Activated naive CD8-positive, alpha-beta T cell treated with anti-CD3 and anti-CD28 coated beads, Interleukin-2, amount 50 U/mL, for 24 hours (primary cell): ENCODE results near the gene CALHM6.

Experiments used
- ATAC-seq: fragments of 150-1000 bp; cut with Tn5 transposase; one replicate; pipeline ENCODE4 v1.10.0; 2021
- DNase-seq: peaks from one replicate; pipeline ENCODE4 v3.0.0; 2021
- H3K27ac Mint-ChIP-seq: one replicate; pipeline ENCODE4 v1.8.0; 2021; ENCODE audit warnings: mild to moderate bottlenecking, mixed read lengths
- H3K27me3 Mint-ChIP-seq: one replicate; pipeline ENCODE4 v1.8.0; 2021; ENCODE audit warnings: mixed read lengths
- H3K36me3 Mint-ChIP-seq: one replicate; pipeline ENCODE4 v1.8.0; 2021; ENCODE audit warnings: low read depth, mixed read lengths
- H3K4me1 Mint-ChIP-seq: one replicate; pipeline ENCODE4 v1.8.0; 2021; ENCODE audit warnings: mixed read lengths
- H3K4me3 Mint-ChIP-seq: one replicate; pipeline ENCODE4 v1.8.0; 2021; ENCODE audit warnings: mild to moderate bottlenecking, moderate library complexity, mixed read lengths
- H3K9me3 Mint-ChIP-seq: one replicate; pipeline ENCODE4 v1.8.0; 2021; ENCODE audit warnings: mixed read lengths

Gene CALHM6

DNA sequence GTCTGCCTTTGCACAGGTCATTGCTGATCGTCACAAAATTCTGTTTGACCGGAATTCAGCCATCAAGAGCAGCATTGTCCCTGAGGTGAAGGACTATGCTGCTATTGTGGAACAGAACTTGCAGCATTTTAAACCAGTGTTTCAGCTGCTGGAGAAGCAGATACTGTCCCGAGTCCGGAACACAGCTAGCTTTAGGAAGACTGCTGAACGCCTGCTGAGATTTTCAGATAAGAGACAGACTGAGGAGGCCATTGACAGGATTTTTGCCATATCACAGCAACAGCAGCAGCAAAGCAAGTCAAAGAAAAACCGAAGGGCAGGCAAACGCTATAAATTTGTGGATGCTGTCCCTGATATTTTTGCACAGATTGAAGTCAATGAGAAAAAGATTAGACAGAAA, 24.6 kb upstream of the CALHM6 start:
- ATAC-seq (no peak), DNase-seq (no peak)
- Mint-ChIP-seq H3K9me3 (no peaks in the 10 kb centered on the region), H3K27me3 (no peaks in the 10 kb centered on the region), H3K27ac (no peak overlapping the region), H3K4me1 (no peaks in the 10 kb centered on the region), H3K4me3 (no peak overlapping the region), H3K36me3 (no peaks in the 10 kb centered on the region)

DNA sequence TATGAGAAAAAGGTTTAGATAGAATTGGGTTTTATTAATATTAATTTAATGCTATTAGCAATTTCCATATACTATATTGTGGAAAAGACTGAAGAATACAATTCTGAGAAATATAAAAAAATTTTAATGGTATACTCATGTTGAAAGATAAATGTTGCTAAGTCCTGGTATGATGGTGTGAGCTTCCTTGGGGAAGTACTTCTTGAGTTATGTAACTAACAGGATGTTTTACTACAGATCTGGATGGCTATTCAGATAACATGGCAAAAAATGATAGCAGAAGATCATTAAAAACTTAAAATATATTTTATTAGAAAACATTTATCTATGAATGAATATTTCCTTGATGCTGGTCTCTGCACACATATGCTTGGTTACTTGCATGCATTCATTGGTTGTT, 23.5 kb upstream of the CALHM6 start:
- H3K4me3 Mint-ChIP-seq = no peak overlapping the region
- DNase-seq = no peak
- H3K27me3 Mint-ChIP-seq = no peaks in the 10 kb centered on the region
- no peak for ATAC-seq
- no peaks in the 10 kb centered on the region for H3K9me3 Mint-ChIP-seq
- no peak overlapping the region for H3K27ac Mint-ChIP-seq
- H3K4me1 Mint-ChIP-seq = no peaks in the 10 kb centered on the region
- H3K36me3 Mint-ChIP-seq = no peaks in the 10 kb centered on the region

DNA sequence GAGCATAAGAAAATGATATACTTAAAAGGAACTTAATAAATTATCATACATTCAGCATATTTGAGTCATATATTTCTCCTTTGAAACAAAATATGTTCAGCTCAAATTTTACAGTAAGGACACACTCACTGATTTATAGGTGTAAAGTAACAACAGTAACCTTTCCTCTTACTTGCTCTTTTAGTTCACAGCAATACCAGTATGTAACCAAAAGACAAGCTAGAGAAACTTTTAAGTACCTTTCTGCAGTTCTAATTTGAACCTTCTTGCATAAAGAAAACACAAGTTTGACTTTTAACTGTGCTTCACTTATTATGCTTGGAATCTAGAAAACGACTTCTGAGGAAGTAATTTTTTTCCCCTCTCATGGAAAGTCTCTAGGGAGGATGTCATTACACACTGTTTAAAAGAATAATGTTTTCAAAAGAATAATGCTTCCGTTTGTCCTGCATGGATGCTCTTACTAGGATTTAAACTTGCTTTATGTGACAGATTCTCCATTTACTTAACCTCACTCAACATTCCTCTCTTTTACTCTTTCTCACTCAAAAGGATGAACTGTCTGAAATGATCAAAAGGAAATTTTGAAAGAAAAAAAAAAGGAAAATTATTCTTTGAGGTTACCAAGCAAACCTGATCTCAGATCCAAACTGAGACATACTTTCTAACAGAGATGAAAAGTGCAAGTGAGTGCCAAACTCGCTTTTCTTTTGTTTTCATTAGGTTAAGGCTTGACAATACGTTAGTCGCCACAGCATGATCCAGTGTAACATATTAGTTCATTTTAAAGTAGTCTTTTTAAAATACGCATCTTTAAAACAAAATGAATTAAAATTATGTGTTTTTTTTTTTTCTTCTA, 22.4 kb upstream of the CALHM6 start:
- Mint-ChIP-seq H3K27me3 (no peaks in the 10 kb centered on the region), H3K27ac (no peak overlapping the region)
- ATAC-seq = no peak

DNA sequence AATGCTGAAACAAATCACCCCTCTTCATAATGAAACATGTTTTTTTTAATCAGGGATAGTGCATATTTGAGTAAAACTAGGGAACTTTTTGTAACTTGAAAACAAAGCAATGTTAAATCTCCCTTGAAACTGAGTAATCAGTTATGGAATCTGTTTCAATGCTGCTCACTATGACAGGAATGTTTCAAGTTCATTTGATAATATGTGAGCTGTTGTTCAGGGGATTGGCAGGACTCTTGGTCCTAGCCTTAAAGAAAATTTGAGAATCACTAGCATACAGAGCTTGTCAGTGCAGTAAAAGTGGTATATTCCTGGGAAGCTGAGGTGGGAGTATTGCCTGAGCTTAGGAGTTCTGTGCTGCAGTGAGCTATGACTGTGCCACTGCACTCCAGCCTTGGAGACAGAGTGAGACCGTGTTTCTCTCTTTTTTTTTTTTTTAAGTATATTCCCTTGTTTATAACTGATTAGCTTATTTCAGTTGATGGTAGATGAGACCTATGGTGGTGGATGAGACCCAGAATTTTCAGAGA, 21.6 kb upstream of the CALHM6 start:
- Mint-ChIP-seq H3K9me3 (no peaks in the 10 kb centered on the region), H3K36me3 (no peaks in the 10 kb centered on the region), H3K4me1 (no peaks in the 10 kb centered on the region), H3K27me3 (no peaks in the 10 kb centered on the region), H3K4me3 (no peak overlapping the region), H3K27ac (no peak overlapping the region)
- DNase-seq (no peak), ATAC-seq (no peak)

More for the DNA sequence above, 22.4 kb upstream of the CALHM6 start:
- no peak overlapping the region for H3K4me3 Mint-ChIP-seq
- no peaks in the 10 kb centered on the region for H3K36me3 Mint-ChIP-seq
- DNase-seq = no peak
- H3K4me1 Mint-ChIP-seq = no peaks in the 10 kb centered on the region
- no peaks in the 10 kb centered on the region for H3K9me3 Mint-ChIP-seq

DNA sequence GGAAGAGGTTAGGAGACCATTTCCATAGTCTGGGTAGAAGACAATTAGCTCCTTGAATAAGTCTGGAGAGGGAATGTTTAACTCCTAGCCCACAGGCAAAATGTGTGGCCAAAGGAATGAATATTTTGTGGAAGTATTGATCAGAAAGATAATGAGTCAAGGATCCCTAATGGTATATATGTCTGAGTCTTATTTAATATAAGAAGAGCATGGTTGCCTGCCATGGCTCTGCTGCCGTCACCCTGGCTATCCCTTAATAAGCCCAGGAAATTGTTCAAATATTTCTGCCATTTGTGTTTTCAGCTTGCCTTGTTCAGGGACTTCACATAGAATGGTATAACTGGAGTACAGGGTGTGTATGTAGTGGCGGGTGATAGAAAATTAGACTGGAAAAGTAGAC, 18.1 kb upstream of the CALHM6 start:
- Mint-ChIP-seq H3K4me3 (no peak overlapping the region), H3K27me3 (no peaks in the 10 kb centered on the region), H3K36me3 (no peaks in the 10 kb centered on the region), H3K27ac (no peak overlapping the region), H3K9me3 (no peaks in the 10 kb centered on the region), H3K4me1 (peaks cover 9% of the 10 kb centered on the region)
- no peak for DNase-seq
- ATAC-seq = no peak

DNA sequence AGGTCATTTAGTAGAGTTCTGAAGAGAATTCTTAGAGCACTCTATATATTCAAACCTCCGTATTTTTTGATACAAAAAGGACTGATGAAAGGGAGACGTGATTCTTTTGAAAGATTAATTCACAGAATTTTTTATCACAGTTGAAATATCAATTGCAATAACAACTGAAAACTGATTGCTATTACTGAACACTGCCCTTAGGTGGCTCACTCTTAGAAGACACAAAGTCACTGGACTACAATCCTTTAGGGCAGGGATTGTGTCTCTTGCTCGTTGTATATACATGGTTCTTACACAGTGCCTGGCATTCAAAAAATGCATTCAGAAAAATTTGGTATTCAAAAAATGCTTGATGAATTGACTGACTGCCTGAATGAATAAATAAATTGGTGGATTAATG, 17.1 kb upstream of the CALHM6 start:
- H3K4me3 Mint-ChIP-seq = no peak overlapping the region
- H3K9me3 Mint-ChIP-seq = no peaks in the 10 kb centered on the region
- peaks cover 9% of the 10 kb centered on the region for H3K4me1 Mint-ChIP-seq
- H3K36me3 Mint-ChIP-seq = no peaks in the 10 kb centered on the region
- no peak overlapping the region for H3K27ac Mint-ChIP-seq
- no peaks in the 10 kb centered on the region for H3K27me3 Mint-ChIP-seq
- DNase-seq (no peak), ATAC-seq (peak; percentile 49)

- H3K9me3 Mint-ChIP-seq = no peaks in the 10 kb centered on the region
- no peak overlapping the region for H3K27ac Mint-ChIP-seq
- no peaks in the 10 kb centered on the region for H3K27me3 Mint-ChIP-seq
- no peak for ATAC-seq
- peaks cover 9% of the 10 kb centered on the region for H3K4me1 Mint-ChIP-seq
- no peak overlapping the region for H3K4me3 Mint-ChIP-seq
- DNase-seq = no peak
- no peaks in the 10 kb centered on the region for H3K36me3 Mint-ChIP-seq
These were observed 16.6 kb upstream of the CALHM6 start for GRCh38 chr6:116444575-116444974.

DNA sequence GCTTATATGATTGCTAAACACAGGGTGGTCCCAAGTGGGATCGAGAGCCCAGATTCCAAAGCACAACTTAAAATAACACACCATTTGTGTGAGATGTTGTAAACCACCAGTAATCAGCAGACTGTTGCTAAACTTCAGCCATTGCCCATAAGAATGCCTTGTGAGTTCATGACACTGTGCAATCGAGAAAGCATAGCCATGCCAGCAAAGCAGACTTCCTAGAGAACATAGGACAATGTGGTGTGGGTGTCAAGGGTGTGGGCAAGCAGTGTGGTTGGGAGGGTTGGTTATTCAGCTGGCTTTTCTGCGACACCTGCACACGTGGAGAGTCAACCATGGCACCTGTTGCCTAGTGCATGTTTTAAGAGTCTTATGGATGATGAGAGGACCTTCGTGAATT, 16.1 kb upstream of the CALHM6 start:
- DNase-seq (no peak), ATAC-seq (no peak)
- Mint-ChIP-seq H3K9me3 (no peaks in the 10 kb centered on the region), H3K27ac (no peak overlapping the region), H3K4me3 (no peak overlapping the region), H3K27me3 (peaks cover under 1% of the 10 kb centered on the region), H3K4me1 (peaks cover 9% of the 10 kb centered on the region), H3K36me3 (no peaks in the 10 kb centered on the region)

GRCh38 chr6:116446399-116446798, 14.8 kb upstream of the CALHM6 start:
- Mint-ChIP-seq H3K4me3 (no peak overlapping the region), H3K27ac (no peak overlapping the region), H3K9me3 (no peaks in the 10 kb centered on the region), H3K27me3 (peaks cover 6% of the 10 kb centered on the region), H3K36me3 (no peaks in the 10 kb centered on the region), H3K4me1 (peaks cover 19% of the 10 kb centered on the region)
- no peak for ATAC-seq
- DNase-seq = no peak

GRCh38 chr6:116447052-116447451, 14.1 kb upstream of the CALHM6 start:
- Mint-ChIP-seq H3K4me3 (no peak overlapping the region), H3K36me3 (no peaks in the 10 kb centered on the region), H3K9me3 (no peaks in the 10 kb centered on the region), H3K27me3 (peaks cover 8% of the 10 kb centered on the region), H3K4me1 (peaks cover 22% of the 10 kb centered on the region), H3K27ac (no peak overlapping the region)
- no peak for DNase-seq
- no peak for ATAC-seq

GRCh38 chr6:116447496-116448011, 13.6 kb upstream of the CALHM6 start:
- no peaks in the 10 kb centered on the region for H3K9me3 Mint-ChIP-seq
- H3K27ac Mint-ChIP-seq = no peak overlapping the region
- H3K4me3 Mint-ChIP-seq = no peak overlapping the region
- H3K4me1 Mint-ChIP-seq = peaks cover 22% of the 10 kb centered on the region
- no peak for DNase-seq
- H3K36me3 Mint-ChIP-seq = no peaks in the 10 kb centered on the region
- peaks cover 8% of the 10 kb centered on the region for H3K27me3 Mint-ChIP-seq
- no peak for ATAC-seq

DNA sequence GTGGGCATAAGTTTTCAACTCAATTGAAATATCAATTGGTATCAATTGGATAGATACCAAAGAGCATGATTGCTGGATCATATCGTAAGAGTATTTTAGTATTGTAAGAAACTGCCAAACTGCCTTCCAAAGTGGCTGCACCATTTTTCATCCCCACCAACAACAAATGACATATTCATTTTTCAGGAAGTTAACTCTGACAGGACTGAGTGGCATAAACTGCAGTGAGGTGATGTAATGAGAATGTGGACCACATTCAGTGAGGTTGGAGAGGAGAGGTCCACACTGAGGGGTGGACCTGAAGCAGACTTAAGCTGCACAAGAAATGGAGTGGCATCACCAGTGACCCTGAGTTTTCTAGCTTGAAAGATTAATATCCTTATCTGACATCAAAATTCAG, 11.6 kb upstream of the CALHM6 start:
- ATAC-seq = no peak
- Mint-ChIP-seq H3K9me3 (no peaks in the 10 kb centered on the region), H3K36me3 (no peaks in the 10 kb centered on the region)

DNA sequence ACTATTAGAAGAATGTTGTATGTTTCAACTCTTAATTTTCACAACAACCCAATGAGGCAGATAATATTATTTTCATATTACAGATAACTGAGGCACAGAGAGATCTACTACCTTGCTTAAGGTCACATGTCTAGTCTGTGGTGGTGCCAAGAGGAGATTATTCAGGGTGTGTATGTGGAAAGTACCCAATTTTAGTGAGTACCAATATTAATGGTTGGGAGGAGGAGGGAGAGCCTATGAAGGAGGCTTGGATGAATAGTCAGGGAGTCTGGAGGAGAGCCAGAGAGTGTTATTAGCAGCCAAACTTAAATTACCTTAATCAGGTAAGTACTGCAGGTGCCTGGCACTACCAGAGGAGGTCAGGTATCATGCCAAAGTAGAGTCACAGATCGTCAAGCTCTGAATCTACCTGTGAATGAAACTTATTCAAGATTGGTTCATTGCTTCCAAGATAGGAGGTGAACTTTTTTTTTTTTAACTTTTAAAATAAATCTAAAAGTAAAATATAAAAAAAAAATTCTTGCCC, 10.9 kb upstream of the CALHM6 start:
- Mint-ChIP-seq H3K27ac (peak overlapping the region; percentile 6), H3K4me3 (no peak overlapping the region), H3K4me1 (peaks cover 17% of the 10 kb centered on the region), H3K9me3 (no peaks in the 10 kb centered on the region), H3K27me3 (peaks cover 12% of the 10 kb centered on the region), H3K36me3 (no peaks in the 10 kb centered on the region)
- DNase-seq (no peak), ATAC-seq (no peak)

More for the DNA sequence above, 11.6 kb upstream of the CALHM6 start:
- peaks cover 22% of the 10 kb centered on the region for H3K4me1 Mint-ChIP-seq
- DNase-seq = no peak
- peaks cover 12% of the 10 kb centered on the region for H3K27me3 Mint-ChIP-seq
- H3K27ac Mint-ChIP-seq = no peak overlapping the region
- no peak overlapping the region for H3K4me3 Mint-ChIP-seq

DNA sequence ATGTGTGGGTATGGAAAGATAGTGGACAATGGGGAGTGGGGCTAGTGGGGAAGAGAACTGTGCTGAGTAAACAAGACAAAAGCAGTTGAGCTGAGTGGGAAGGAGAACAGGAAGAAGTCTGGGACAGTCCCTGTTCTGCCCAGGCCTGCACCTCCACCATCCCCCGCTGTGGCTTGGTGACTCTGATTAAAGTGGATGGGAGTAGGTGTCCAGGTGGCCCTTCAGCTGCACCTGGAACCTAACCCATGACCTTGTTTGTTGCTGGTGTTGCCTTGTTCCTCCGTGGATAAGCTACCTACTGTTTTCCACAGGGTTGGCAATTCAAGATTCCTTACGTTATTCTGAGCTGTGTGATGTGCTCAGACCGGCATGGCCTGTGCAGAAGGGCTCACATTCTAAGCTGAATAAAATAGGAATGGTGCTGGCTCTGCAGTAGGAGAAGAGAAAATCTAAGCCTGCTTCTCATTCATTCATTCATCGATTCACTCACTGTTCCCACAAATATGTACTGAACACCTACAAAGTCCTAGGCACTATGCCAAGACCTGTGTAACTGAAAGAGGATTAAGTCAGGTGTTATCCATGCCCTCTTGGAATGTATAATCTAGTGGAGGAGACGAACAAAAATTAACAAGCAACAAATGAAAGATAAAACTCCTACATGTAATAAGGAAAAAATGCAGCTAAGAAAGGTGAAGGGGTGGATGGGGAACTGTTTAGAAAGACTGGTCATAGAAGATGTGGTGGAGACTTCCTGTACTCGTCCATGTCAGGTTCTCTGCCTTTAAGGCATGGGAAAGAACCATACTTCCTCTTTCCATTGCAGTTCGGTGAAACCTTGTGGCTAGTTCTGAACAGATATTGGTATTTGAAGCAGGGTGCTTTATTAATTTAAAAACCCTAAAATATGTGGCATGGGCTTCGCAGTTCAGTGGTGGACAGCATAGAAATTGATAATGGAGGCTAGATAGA, 10.1 kb upstream of the CALHM6 start:
- Mint-ChIP-seq H3K4me3 (no peak overlapping the region), H3K9me3 (no peaks in the 10 kb centered on the region), H3K27ac (no peak overlapping the region), H3K4me1 (peaks cover 17% of the 10 kb centered on the region), H3K27me3 (peaks cover 12% of the 10 kb centered on the region), H3K36me3 (no peaks in the 10 kb centered on the region)
- no peak for ATAC-seq
- no peak for DNase-seq
